GM12891 (cell line): Measurements from ENCODE around the gene PPP1R15B.

ENCODE experiments used
- POLR2A ChIP-seq: IDR thresholded peaks from 2 replicates; pipeline ENCODE4 v1.6.1; 2011; ENCODE audit warnings: low read depth, low read length, control low read depth
- POLR2AphosphoS5 ChIP-seq: IDR thresholded peaks from 2 replicates; pipeline ENCODE4 v1.6.1; 2011; ENCODE audit warnings: low read depth, low read length, control low read depth
- POU2F2 ChIP-seq: IDR thresholded peaks from 2 replicates; pipeline ENCODE4 v1.6.1; 2011; ENCODE audit warnings: low read depth, mild to moderate bottlenecking, control low read depth, low read length, moderate library complexity
- TAF1 ChIP-seq: IDR thresholded peaks from 2 replicates; pipeline ENCODE4 v1.6.1; 2011; ENCODE audit warnings: low read depth, low read length, control low read depth

DNA sequence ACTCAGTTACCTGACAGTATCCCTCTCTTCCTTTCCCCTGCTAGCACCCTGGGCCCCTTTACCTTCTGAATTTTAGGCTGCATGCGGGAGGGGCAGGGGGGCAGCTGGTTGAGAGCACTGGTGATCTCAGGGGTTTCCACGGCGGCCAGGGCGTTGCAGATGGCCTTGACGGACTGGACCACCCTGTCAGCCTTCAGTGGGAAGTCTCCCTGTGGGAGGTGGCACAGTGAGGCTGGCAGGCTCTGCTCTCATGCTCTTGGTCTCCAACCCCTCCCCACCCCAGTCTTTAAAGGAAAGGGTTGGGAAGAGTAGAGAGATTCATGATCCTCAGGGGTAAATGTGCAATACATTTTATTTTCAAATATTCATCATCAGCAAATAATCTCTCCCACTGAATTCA lies 46.0 kb upstream of the PPP1R15B start:
- TF ChIP-seq TAF1 (no peak), POLR2A (no peak), POLR2AphosphoS5 (no peak), POU2F2 (no peak)
